GM18870 (cell line): ENCODE results near the gene GSTA1.
"Not testable (repeated sequence)": the region's sequence is repeated elsewhere in the genome, so short reads cannot be mapped to it uniquely, and the experiment has no call there.

Experiments
- ATAC-seq: cut with Tn5 transposase; IDR thresholded peaks from one replicate; pipeline ENCODE4 v1.9.1; 2021; ENCODE audit warnings: moderate library complexity; ENCODE audit not compliant: unreplicated experiment

Gene GSTA1

GRCh38 chr6:52759085-52759484 is 44.5 kb downstream of the GSTA1 start:
- ATAC-seq = no peak

DNA sequence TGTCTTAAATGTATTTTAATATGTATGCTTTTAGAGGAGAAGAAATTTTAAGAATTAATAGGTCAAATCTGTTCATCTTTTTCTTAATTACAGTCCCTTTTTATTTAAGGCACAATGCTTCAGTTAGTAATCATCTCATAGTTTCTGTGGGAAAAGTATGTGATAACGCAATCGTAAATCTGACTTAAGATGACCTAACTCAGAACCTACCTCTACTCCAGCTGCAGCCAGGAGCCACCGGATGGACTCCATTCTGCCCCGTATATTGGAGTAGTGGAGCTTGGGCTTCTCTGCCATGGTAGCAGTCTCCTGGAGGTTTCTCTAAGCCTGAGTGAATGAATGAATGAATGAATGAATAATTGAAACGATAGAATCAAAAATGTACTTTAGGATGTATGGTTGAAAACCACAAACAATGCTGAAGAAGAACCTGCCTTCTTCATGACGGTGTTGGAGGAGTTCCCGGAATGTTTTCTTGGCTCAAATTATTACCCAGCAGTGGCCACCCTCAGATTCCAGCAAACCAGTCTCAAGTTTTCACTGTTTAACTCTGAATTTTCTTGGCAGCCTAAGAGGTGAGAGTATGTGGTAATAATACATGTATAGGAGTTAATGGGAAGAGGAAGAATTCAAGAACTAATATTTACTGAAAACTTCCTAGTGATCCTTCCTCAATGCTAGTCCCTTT is 45.8 kb downstream of the GSTA1 start:
- not testable (repeated sequence) for ATAC-seq

DNA sequence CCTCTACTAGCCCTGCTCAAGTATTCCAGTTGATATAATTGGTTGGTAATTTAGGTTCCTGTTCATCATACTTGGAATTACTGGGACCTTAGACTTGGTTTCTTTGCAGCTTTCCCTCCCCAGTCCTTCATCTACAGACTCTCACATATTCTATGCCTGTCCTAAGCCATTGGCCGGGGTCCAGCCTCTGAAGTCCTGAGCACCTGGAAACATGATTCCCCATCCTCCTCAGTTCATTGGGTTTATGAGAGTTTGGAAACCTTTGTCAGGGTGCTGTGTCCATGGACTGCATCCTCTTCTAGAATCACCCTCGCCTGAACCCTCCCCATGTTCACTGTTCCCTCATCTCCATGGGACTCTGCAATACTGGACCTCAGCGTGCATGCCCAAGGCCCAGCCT is 49.2 kb downstream of the GSTA1 start:
- ATAC-seq = no peak

DNA sequence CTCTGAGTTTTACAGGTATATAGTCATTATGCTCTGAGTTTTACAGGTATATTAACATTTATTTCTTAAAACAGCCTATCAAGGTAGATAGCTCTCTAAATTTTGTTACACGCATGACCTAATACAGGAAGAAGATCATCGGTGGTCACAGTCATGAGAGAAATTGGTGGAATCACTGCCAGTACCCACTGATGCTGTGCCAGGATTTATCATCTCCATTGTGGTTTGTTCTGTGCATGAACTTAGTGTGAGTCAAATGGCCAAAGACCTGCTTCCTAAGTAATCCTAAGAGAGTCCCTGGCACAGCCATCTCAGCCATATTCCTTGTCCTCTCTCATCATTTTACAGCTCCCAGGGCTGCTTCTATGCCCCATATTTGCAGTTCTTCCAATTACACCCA is 50.5 kb downstream of the GSTA1 start:
- not testable (repeated sequence) for ATAC-seq

- no peak for ATAC-seq
Measured at GRCh38 chr6:52752310-52752709, 51.3 kb downstream of the GSTA1 start.

DNA sequence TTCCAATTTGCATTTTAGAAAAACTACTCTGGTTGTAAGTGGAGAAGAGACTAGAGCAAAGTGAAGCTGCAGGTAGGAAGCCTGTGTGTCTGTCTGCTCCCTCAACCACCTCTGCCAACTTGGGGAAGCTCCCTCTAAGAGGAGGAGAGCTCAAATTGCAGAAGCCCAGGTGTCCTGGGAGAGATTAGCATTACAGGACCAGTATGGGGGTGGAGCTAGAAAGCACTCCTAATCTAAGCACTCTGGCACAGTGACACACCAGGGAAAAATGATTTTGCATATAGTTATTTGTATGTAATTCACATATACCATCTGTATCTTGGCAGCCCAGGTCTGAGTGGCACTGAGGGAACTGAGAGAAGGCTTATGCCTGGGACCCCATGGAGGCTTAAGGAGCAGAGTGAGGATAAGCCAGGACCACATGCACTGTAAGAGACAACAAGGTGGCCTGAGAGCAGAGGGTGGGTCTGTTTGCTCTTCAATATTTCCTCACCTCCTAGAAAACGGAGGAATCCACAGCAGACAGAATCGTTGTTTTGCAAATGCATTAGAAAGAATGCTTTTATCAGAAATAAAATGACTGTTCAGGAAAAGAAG is 54.0 kb downstream of the GSTA1 start:
- no peak for ATAC-seq

DNA sequence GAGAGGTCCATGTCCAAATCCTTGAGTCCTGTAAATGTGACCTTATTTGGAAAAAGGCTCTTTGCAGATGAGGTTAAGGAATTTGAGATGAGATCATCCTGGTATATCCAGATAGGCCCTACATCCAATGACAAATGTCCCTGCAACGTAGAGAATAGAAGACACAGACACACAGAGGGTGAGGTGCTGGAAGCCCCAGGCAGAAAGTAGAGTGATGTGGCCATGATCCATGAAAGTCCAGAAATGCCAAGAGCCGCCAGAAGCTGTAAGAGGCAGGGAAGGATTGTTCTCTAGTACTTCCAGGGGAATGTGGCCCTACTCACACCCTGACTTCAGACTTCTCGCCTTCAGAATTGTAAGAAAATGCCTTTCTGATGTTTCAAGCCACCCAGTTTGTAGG is 56.3 kb downstream of the GSTA1 start:
- ATAC-seq = not testable (repeated sequence)

DNA sequence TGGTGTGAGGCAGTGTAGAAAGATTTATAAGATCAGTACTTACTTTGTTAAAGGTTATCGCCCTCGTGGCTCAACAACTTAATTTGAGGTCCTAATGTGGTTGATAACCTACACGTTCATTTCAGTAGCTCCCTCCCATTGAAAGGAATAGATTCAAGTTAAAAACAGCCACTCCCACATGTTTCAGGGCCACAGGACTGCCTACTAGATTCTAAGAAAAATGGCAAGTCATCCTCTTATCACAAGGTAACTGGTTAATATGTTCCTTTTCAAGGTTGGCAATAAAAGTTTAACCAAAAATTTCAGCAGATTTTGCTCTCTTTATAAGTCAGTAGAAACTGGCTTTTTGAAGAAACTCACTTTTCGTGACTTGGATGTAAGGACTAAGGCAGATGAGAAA is 57.4 kb downstream of the GSTA1 start:
- no peak for ATAC-seq

- ATAC-seq = no peak
Measured at GRCh38 chr6:52745764-52746201, 57.8 kb downstream of the GSTA1 start.

DNA sequence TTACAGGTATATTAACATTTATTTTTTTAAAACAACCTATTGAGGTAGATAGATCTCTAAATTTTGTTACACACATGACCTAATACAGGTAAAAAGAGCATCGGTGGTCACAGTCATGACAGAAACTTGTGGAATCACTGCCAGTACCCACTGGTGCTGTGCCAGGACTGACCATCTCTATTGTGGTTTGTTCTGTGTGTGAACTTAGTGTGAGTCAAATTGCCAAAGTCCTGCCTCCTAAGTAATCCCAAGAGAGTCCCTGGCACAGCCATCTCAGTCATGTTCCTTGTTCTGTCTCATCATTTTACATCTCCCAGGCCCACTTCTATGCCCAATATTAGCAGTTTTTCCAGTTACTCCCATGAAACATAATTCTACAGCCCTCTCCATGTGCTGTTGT is 61.7 kb downstream of the GSTA1 start:
- no peak for ATAC-seq
